BLaER1 treated with 17β-estradiol and CSF1 and Interleukin-3, amounts not matched to agents 10 nM and 100 nM (cell line): ENCODE data around the gene DNAH17.

Source experiments
- H3K27ac ChIP-seq, 11 experiments: shearing (Covaris generic); formaldehyde crosslinking; 2 replicates each; pipeline ENCODE4 v1.8.1; 2022
- H3K27me3 ChIP-seq, 11 experiments: shearing (Covaris generic); formaldehyde crosslinking; 2 replicates each; pipeline ENCODE4 v1.8.1; 2022
- H3K36me3 ChIP-seq, 11 experiments: shearing (Covaris generic); formaldehyde crosslinking; 2 replicates each; pipeline ENCODE4 v1.8.1; 2022
- H3K4me1 ChIP-seq, 10 experiments: shearing (Covaris generic); formaldehyde crosslinking; 2 replicates each; pipeline ENCODE4 v1.8.1; 2022
- H3K4me2 ChIP-seq, 11 experiments: shearing (Covaris generic); formaldehyde crosslinking; 2 replicates each; pipeline ENCODE4 v1.8.1; 2022
- H3K4me3 ChIP-seq, 10 experiments: shearing (Covaris generic); formaldehyde crosslinking; 2 replicates each; pipeline ENCODE4 v1.8.1; 2022
- H3K9ac ChIP-seq, 11 experiments: shearing (Covaris generic); formaldehyde crosslinking; 2 replicates each; pipeline ENCODE4 v1.8.1; 2022
- H3K9me3 ChIP-seq, 11 experiments: shearing (Covaris generic); formaldehyde crosslinking; replicated peaks in 1 of 11; 2 replicates each; pipeline ENCODE4 v1.8.1; 2022
- H4K20me1 ChIP-seq, 11 experiments: shearing (Covaris generic); formaldehyde crosslinking; 2 replicates each; pipeline ENCODE4 v1.8.1; 2022
- Cebpa-rat ChIP-seq, 11 experiments: shearing (Covaris generic); IDR thresholded peaks; 2 replicates each; pipeline ENCODE4 v1.8.1; 2022

DNAH17 gene

DNA sequence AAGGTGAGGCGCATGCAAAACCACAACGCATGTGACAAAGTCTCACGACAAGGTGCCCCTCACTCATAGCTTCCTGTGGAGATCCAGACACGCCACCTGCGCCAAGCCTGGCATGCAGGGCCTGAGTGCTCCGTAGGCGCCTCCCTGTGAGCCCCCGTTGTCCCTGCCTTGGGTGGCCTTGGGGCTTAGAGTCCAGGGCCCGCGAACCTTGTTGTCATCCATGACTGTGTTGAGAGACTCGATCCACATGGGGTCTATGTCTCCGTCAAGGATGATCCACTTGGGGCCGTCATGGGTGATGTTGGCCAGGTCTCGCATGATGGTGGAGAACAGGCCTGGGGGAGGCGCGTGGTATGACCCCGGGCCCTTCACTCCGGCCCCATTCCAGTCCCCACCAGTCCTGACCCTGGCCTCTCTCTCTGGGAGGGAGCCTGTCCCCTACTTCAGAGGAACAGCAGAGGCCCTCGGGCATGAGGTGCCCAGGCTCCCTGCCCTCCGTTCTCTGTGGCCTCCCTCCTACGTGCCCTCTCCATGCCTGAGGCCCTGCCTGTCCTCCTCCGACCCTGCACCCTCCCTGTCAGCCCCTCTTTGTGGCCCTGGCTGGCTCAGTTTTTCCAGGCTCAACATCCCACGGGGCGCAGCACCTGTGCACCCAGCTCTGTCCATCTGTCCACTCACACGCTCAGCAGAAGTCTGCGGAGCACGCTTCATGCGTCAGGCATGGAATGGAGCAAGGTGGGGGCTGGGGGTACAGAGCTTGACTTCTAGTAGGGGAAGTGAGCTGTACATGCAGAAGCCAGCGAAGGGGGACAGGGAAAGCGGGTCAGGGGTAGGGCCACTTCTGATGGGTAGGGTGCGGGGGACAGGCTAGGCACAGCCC, 85.7 kb downstream of the DNAH17 start:
- Histone ChIP-seq H3K4me2 (no peak overlapping the region), H3K9ac (no peak overlapping the region), H3K27ac (no peak overlapping the region), H3K36me3 (peaks cover 0 to 6% (median 0%) of the 10 kb centered on the region in 11 experiments; a peak in 2 of 22 replicates), H3K9me3 (no peaks in the 10 kb centered on the region), H3K4me3 (no peak overlapping the region), H4K20me1 (no peaks in the 10 kb centered on the region), H3K4me1 (peaks cover 13 to 38% (median 15%) of the 10 kb centered on the region in 10 experiments), H3K27me3 (no peaks in the 10 kb centered on the region)
- TF ChIP-seq Cebpa-rat (IDR thresholded peaks at IDR 0.05), result no peak

GRCh38 chr17:78490673-78491072, 86.5 kb downstream of the DNAH17 start:
- Histone ChIP-seq H3K4me1 (peaks cover 14 to 41% (median 16%) of the 10 kb centered on the region in 10 experiments), H3K4me3 (no peak overlapping the region), H3K27me3 (no peaks in the 10 kb centered on the region), H4K20me1 (no peaks in the 10 kb centered on the region), H3K36me3 (peaks cover 0 to 13% (median 0%) of the 10 kb centered on the region in 11 experiments; a peak in 3 of 22 replicates), H3K9ac (no peak overlapping the region), H3K9me3 (no peaks in the 10 kb centered on the region), H3K4me2 (no peak overlapping the region), H3K27ac (no peak overlapping the region)
- TF ChIP-seq Cebpa-rat (IDR thresholded peaks at IDR 0.05), result no peak

GRCh38 chr17:78490156-78490555, 87.0 kb downstream of the DNAH17 start:
- no peak overlapping the region for H3K27ac ChIP-seq
- no peak overlapping the region for H3K4me3 ChIP-seq
- peaks cover 19 to 45% (median 21%) of the 10 kb centered on the region in 10 experiments for H3K4me1 ChIP-seq
- no peak for TF ChIP-seq Cebpa-rat (IDR thresholded peaks at IDR 0.05)
- H4K20me1 ChIP-seq, result no peaks in the 10 kb centered on the region
- H3K36me3 ChIP-seq, result peaks cover 0 to 13% (median 0%) of the 10 kb centered on the region in 11 experiments; a peak in 3 of 22 replicates
- no peaks in the 10 kb centered on the region for H3K9me3 ChIP-seq
- no peak overlapping the region for H3K9ac ChIP-seq
- H3K27me3 ChIP-seq, result no peaks in the 10 kb centered on the region
- H3K4me2 ChIP-seq, result no peak overlapping the region

DNA sequence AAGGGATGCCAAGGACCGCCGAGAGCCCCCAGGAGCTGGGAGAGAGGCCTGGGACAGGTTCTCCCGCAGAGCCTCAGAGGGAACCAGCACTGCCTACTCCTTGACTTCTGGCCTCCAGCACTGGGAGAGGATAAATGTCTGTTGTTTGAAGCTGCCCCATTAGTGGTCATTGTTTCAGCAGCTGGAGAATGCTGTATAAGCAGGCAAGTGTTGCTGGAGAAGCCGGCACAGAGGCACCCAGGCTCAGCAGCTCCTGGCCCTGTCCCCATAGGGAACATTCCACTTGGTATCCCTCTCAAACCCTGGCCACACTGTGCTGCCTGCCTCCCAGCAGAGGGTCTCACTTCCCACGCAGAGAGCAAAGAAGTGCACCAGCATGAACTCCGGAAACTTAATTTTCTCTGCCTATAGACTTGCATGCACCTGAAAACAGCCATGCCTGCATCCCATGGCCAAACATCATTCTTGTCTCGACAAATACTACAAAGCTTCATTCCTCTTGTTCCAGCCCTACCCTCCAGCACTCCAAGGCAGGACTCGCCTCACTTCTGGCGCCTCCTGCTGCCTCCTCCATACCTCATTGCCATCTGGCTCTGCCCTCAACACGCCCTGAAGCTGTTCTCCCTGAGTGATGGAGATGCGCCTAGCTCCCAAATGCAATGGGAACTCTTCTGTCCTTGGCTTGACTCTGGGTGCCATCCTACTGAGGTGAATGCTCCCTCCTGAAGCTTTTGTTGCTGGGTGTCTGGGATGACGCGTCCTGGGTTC, 88.1 kb downstream of the DNAH17 start:
- H3K36me3 ChIP-seq, result peaks cover 0 to 13% (median 0%) of the 10 kb centered on the region in 11 experiments; a peak in 3 of 22 replicates
- peaks cover 24 to 49% (median 28%) of the 10 kb centered on the region in 10 experiments for H3K4me1 ChIP-seq
- H3K4me2 ChIP-seq, result no peak overlapping the region
- no peaks in the 10 kb centered on the region for H3K27me3 ChIP-seq
- TF ChIP-seq Cebpa-rat (IDR thresholded peaks at IDR 0.05), result no peak
- H3K4me3 ChIP-seq, result no peak overlapping the region
- H3K9ac ChIP-seq, result no peak overlapping the region
- H3K9me3 ChIP-seq, result no peaks in the 10 kb centered on the region
- H3K27ac ChIP-seq, result no peak overlapping the region
- H4K20me1 ChIP-seq, result no peaks in the 10 kb centered on the region

DNA sequence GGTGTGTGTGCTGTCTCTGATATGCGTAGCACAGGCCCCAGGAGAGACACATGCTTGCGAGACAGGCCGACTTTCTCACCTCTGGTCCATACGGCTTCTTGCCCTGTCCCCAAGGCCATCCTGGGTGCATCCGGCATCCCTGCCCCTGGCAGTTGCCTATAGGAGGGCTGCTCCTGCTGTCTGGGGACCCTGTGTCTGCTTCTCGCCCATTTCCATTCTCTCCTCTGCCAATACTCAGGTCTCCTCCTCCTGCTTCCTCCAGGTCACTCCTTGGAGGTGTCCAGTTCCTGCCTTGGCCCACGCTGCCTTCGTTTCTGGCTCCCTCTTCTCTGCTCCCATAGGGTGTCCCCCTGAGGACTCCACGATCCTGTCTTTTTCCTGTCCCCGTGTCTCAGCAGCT, 89.0 kb downstream of the DNAH17 start:
- H3K9me3 ChIP-seq, result no peaks in the 10 kb centered on the region
- H3K27me3 ChIP-seq, result no peaks in the 10 kb centered on the region
- H4K20me1 ChIP-seq, result no peaks in the 10 kb centered on the region
- no peak for TF ChIP-seq Cebpa-rat (IDR thresholded peaks at IDR 0.05)
- peaks cover 18 to 41% (median 23%) of the 10 kb centered on the region in 10 experiments for H3K4me1 ChIP-seq
- no peak overlapping the region for H3K4me3 ChIP-seq
- H3K36me3 ChIP-seq, result peaks cover 0 to 13% (median 0%) of the 10 kb centered on the region in 11 experiments; a peak in 3 of 22 replicates
- H3K4me2 ChIP-seq, result no peak overlapping the region
- H3K27ac ChIP-seq, result no peak overlapping the region
- no peak overlapping the region; a peak in 1 of 22 replicates for H3K9ac ChIP-seq

DNA sequence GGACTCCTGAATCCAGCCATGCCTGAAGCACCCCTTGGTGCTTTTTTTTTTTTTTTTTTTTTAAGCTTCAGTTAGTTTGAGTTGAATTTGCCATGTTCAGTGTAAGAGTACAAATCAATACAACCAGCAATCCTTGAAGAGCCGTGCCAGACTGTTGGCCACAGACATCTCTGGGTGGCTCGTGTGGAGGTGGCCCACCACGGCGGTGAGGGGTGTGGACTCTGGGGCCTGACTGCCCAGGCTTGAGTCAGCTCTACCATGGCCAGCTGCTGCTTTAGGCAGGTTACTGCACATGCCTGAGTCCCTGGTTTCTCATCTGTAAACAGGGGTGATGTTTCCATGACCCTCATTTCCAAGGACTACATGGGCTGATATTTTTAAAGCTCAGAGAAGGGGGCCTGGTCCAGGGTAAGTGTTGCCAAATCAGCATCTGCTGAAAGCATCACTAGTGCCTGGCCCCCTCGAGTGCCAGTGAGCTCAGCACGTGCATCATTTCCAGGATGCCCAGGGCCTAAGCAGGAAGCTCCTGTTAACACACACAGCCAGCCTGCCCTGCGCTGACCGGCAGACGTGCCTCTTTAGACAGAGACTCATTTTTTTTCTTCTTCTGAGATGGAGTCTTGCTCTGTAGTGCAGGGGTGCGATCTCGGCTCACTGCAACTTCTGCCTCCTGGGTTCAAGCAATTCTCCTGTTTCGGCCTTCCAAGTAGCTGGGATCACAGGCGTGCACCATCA, 90.1 kb downstream of the DNAH17 start:
- Histone ChIP-seq H3K9me3 (no peaks in the 10 kb centered on the region), H3K4me1 (peaks cover 12 to 31% (median 20%) of the 10 kb centered on the region in 10 experiments; a peak in 19 of 20 replicates), H3K27me3 (no peaks in the 10 kb centered on the region), H3K4me3 (no peak overlapping the region), H3K36me3 (peaks cover 0 to 13% (median 0%) of the 10 kb centered on the region in 11 experiments; a peak in 3 of 22 replicates), H3K4me2 (no peak overlapping the region; a peak in 1 of 22 replicates), H3K27ac (no peak overlapping the region), H4K20me1 (no peaks in the 10 kb centered on the region), H3K9ac (no peak overlapping the region)
- TF ChIP-seq Cebpa-rat (IDR thresholded peaks at IDR 0.05), result no peak

- Histone ChIP-seq H4K20me1 (no peaks in the 10 kb centered on the region), H3K36me3 (peaks cover 0 to 13% (median 0%) of the 10 kb centered on the region in 11 experiments; a peak in 3 of 22 replicates), H3K27me3 (no peaks in the 10 kb centered on the region), H3K9me3 (no peaks in the 10 kb centered on the region), H3K4me2 (peak overlapping the region in 4 of 11 experiments; percentile 14 to 98 (median 96); a peak in 3 of 22 replicates), H3K9ac (no peak overlapping the region), H3K27ac (no peak overlapping the region), H3K4me3 (no peak overlapping the region), H3K4me1 (peaks cover 12 to 25% (median 22%) of the 10 kb centered on the region in 10 experiments; a peak in 19 of 20 replicates)
- no peak for TF ChIP-seq Cebpa-rat (IDR thresholded peaks at IDR 0.05)
These were observed 90.9 kb downstream of the DNAH17 start for GRCh38 chr17:78486228-78486802.
